Measurements from ENCODE around the gene OXLD1. TPM values are rescaled to one million over a fixed set of nuclear protein-coding genes. Genes with fewer than 3 reads are reported as not detected.

Gene OXLD1
- total RNA-seq, 1 experiment from 2014 or later = 37.0 TPM

- TF ChIP-seq CTCF (IDR thresholded peaks at IDR 0.05; ENCODE audit: insufficient read depth in 1 of 2, low read depth in 1 of 2, low read length in 1 of 2, severe bottlenecking in 1 of 2, unreplicated experiment in 1 of 2) = no peak
- no peak overlapping the region for H3K4me3 Mint-ChIP-seq (ENCODE audit: unreplicated experiment)
- BruUV-seq (replicated peaks) = no TSS peak
These were observed 13.3 kb downstream of the OXLD1 start for GRCh38 chr17:81652906-81653771.

GRCh38 chr17:81651692-81652091 is 14.7 kb downstream of the OXLD1 start:
- TF ChIP-seq CTCF (IDR thresholded peaks at IDR 0.05; ENCODE audit: insufficient read depth in 1 of 2, low read depth in 1 of 2, low read length in 1 of 2, severe bottlenecking in 1 of 2, unreplicated experiment in 1 of 2) = no peak
- Mint-ChIP-seq H3K36me3 (ENCODE audit: insufficient read depth, unreplicated experiment) (no peaks in the 10 kb centered on the region), H3K27me3 (ENCODE audit: insufficient read depth, unreplicated experiment) (no peaks in the 10 kb centered on the region), H3K4me3 (ENCODE audit: unreplicated experiment) (no peak overlapping the region), H3K4me1 (ENCODE audit: low read depth, unreplicated experiment) (peaks cover 6% of the 10 kb centered on the region), H3K27ac (ENCODE audit: unreplicated experiment) (no peak overlapping the region), H3K9me3 (ENCODE audit: unreplicated experiment) (no peaks in the 10 kb centered on the region)
- H3K4me1 ChIP-seq = no peaks in the 10 kb centered on the region
- ChIA-PET POLR2A (no interaction called here), CTCF (no interaction called here)
- peaks cover 10% of the 10 kb centered on the region for H3K9me3 ChIP-seq
- H3K4me3 ChIP-seq (ENCODE audit: low read depth, low read length) = no peak overlapping the region
- BruUV-seq (replicated peaks) = no TSS peak
- intact Hi-C loops (cut with micrococcal nuclease; ENCODE audit: unreplicated experiment) = no loop called here
- H3K27me3 ChIP-seq (replicated peaks; ENCODE audit: control insufficient read depth, insufficient read depth, low read length) = no peaks in the 10 kb centered on the region
- no peaks in the 10 kb centered on the region for H3K36me3 ChIP-seq (ENCODE audit: control insufficient read depth, insufficient read depth, low read length)
- DNase-seq = no peak

More at GRCh38 chr17:81652906-81653771, 13.3 kb downstream of the OXLD1 start:
- intact Hi-C loops (cut with micrococcal nuclease; ENCODE audit: unreplicated experiment) = no loop called here
- Histone ChIP-seq H3K4me3 (ENCODE audit: low read depth, low read length) (no peak overlapping the region), H3K27me3 (replicated peaks; ENCODE audit: control insufficient read depth, insufficient read depth, low read length) (no peaks in the 10 kb centered on the region), H3K9me3 (peaks cover 10% of the 10 kb centered on the region), H3K36me3 (ENCODE audit: control insufficient read depth, insufficient read depth, low read length) (no peaks in the 10 kb centered on the region), H3K4me1 (no peaks in the 10 kb centered on the region)
- Mint-ChIP-seq H3K4me1 (ENCODE audit: low read depth, unreplicated experiment) (peaks cover 6% of the 10 kb centered on the region), H3K27ac (ENCODE audit: unreplicated experiment) (no peak overlapping the region), H3K27me3 (ENCODE audit: insufficient read depth, unreplicated experiment) (no peaks in the 10 kb centered on the region), H3K9me3 (ENCODE audit: unreplicated experiment) (no peaks in the 10 kb centered on the region), H3K36me3 (ENCODE audit: insufficient read depth, unreplicated experiment) (no peaks in the 10 kb centered on the region)
- POLR2A ChIA-PET = no interaction called here
- CTCF ChIA-PET = no interaction called here
- DNase-seq = no peak

GRCh38 chr17:81650951-81651350 is 15.5 kb downstream of the OXLD1 start:
- H3K9me3 ChIP-seq = peaks cover 10% of the 10 kb centered on the region
- Mint-ChIP-seq H3K27me3 (ENCODE audit: insufficient read depth, unreplicated experiment) (no peaks in the 10 kb centered on the region), H3K9me3 (ENCODE audit: unreplicated experiment) (no peaks in the 10 kb centered on the region), H3K27ac (ENCODE audit: unreplicated experiment) (no peak overlapping the region), H3K36me3 (ENCODE audit: insufficient read depth, unreplicated experiment) (no peaks in the 10 kb centered on the region), H3K4me3 (ENCODE audit: unreplicated experiment) (no peak overlapping the region), H3K4me1 (ENCODE audit: low read depth, unreplicated experiment) (peaks cover 6% of the 10 kb centered on the region)
- H3K27me3 ChIP-seq (replicated peaks; ENCODE audit: control insufficient read depth, insufficient read depth, low read length) = no peaks in the 10 kb centered on the region
- DNase-seq = no peak
- no peak overlapping the region for H3K4me3 ChIP-seq (ENCODE audit: low read depth, low read length)
- no peaks in the 10 kb centered on the region for H3K4me1 ChIP-seq
- intact Hi-C loops (cut with micrococcal nuclease; ENCODE audit: unreplicated experiment) = no loop called here
- no peak for TF ChIP-seq CTCF (IDR thresholded peaks at IDR 0.05; ENCODE audit: insufficient read depth in 1 of 2, low read depth in 1 of 2, low read length in 1 of 2, severe bottlenecking in 1 of 2, unreplicated experiment in 1 of 2)
- ChIA-PET POLR2A (interaction anchor here (0.6 kb wide), 2 partner anchors 11 to 22 kb away, joined by 7 to 9 read pairs; no protein-coding TSS in a partner anchor), CTCF (interaction anchor here (0.6 kb wide), 1 partner anchor 87 kb away, joined by 4 read pairs; no protein-coding TSS in a partner anchor)
- no TSS peak for BruUV-seq (replicated peaks)
- no peaks in the 10 kb centered on the region for H3K36me3 ChIP-seq (ENCODE audit: control insufficient read depth, insufficient read depth, low read length)
